Right atrium auricular region (tissue), 2 donors: Measurements from ENCODE around the gene USO1. TPM values are rescaled to one million over a fixed set of nuclear protein-coding genes. Genes with fewer than 3 reads are reported as not detected.

Experiments used
- DNase-seq: peaks from one replicate; pipeline ENCODE4 v3.0.0-alpha.2; 2019; ENCODE audit warnings: low spot score
- H3K27ac ChIP-seq, 2 donors: fragments of 200-600 bp; sonication (generic); 1 replicate in 1 of 2; 2 replicates in 1 of 2; pipeline ENCODE4 v1.5.1; 2016 to 2019
- H3K27me3 ChIP-seq, 2 donors: fragments of 200-600 bp; sonication (generic); one replicate each; pipeline versions ENCODE4 v1.5.1 to v1.6.0; 2017 to 2019
- H3K36me3 ChIP-seq: fragments of 200-600 bp; sonication (generic); one replicate; pipeline ENCODE4 v1.5.1; 2016
- H3K4me1 ChIP-seq, 2 donors: fragments of 200-600 bp; sonication (generic); one replicate each; pipeline versions ENCODE4 v1.5.1 to v1.6.0; 2017 to 2019
- H3K4me3 ChIP-seq, 2 donors: fragments of 200-600 bp; sonication (generic); 1 replicate in 1 of 2; 2 replicates in 1 of 2; pipeline ENCODE4 v1.5.1; 2017 to 2019; ENCODE audit warnings: mild to moderate bottlenecking in 1 of 2, moderate library complexity in 1 of 2
- H3K9me3 ChIP-seq, 2 donors: fragments of 200-600 bp; sonication (generic); one replicate each; pipeline ENCODE4 v1.5.1; 2019
- total RNA-seq, 2 donors: library from RNA; depleted of rRNA; stranded (reverse); fragments of >200 nt; gene quantifications; one replicate each; pipeline ENCODE4 v1.1.0, GENCODE V29; 2016
- TF ChIP-seq, protein P1 (sequence below), 2 donors: fragments of 200-600 bp; sonication (generic); IDR thresholded peaks; one replicate each; pipeline ENCODE4 v1.5.1; 2019; ENCODE audit warnings: antibody characterized with exemption in 2 of 2

The USO1 gene
- total RNA-seq, 2 donors from 2014 or later, result 76.4 to 87.2 TPM

DNA sequence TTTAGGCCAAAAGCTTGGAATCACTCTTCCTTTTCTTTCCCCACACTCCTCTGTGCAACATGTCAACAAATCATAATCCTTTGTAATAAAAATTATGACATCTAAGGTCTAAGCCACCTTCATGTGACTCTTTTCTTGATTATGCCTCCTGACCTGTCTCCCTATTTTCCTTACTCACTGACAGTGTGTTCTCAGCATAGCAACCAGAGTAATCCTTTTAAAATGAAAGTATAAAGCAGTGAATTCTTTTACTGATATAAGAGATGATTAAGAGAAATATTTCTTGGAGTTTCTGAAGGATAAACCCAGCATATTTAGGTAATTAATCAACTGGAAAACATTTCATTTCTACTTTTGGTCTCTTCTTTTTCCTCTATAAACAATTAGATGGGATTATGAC, 44.7 kb downstream of the USO1 start:
- H3K27ac ChIP-seq, result no peak overlapping the region
- H3K4me1 ChIP-seq, result no peaks in the 10 kb centered on the region
- no peak overlapping the region for H3K4me3 ChIP-seq
- TF ChIP-seq, protein P1, sequence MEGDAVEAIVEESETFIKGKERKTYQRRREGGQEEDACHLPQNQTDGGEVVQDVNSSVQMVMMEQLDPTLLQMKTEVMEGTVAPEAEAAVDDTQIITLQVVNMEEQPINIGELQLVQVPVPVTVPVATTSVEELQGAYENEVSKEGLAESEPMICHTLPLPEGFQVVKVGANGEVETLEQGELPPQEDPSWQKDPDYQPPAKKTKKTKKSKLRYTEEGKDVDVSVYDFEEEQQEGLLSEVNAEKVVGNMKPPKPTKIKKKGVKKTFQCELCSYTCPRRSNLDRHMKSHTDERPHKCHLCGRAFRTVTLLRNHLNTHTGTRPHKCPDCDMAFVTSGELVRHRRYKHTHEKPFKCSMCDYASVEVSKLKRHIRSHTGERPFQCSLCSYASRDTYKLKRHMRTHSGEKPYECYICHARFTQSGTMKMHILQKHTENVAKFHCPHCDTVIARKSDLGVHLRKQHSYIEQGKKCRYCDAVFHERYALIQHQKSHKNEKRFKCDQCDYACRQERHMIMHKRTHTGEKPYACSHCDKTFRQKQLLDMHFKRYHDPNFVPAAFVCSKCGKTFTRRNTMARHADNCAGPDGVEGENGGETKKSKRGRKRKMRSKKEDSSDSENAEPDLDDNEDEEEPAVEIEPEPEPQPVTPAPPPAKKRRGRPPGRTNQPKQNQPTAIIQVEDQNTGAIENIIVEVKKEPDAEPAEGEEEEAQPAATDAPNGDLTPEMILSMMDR (IDR thresholded peaks at IDR 0.05), result no peak
- H3K36me3 ChIP-seq, result peaks cover 31% of the 10 kb centered on the region
- no peaks in the 10 kb centered on the region for H3K27me3 ChIP-seq
- DNase-seq, result no peak
- no peaks in the 10 kb centered on the region for H3K9me3 ChIP-seq

DNA sequence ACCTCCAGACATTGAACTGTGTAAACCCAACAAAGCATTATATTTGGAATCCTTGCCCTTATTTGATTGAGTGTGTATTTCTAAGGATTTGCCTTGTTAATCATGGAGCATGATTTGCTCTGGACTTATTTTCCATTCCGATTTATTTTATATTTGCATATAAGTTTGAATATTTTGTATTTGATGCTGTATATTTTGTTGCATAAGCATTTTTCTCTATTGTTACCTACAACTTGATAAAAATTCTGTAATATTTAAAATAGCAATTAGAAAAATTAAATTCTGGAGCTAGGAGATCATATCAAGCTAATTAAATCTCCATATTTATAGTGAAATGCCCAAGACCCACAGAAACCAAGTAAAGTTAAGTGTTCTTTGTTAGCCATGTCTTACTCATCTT, 47.2 kb downstream of the USO1 start:
- no peak overlapping the region for H3K4me3 ChIP-seq
- TF ChIP-seq, protein P1 (IDR thresholded peaks at IDR 0.05), result no peak

DNA sequence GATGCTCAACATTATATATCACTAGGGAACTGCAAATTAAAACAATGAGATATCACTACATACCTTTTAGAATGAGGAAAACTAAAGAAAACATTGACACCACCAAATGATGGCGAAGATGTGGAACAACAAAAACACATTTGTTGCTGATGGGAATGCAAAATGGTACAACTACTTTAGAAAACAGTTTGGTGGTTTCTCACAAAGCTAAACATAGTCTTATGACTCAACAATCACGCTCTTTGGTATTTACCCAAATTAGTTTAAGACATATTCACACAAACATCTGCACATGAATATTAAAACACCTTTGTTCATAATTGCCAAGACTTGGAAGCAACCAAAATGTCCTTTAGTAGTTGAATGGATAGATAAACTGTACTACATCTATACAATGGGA, 53.2 kb downstream of the USO1 start:
- no peak for DNase-seq
- Histone ChIP-seq H3K27ac (no peak overlapping the region), H3K36me3 (peaks cover 90% of the 10 kb centered on the region)

More for the DNA sequence above, 47.2 kb downstream of the USO1 start:
- DNase-seq, result no peak
- no peaks in the 10 kb centered on the region for H3K9me3 ChIP-seq
- peaks cover 57% of the 10 kb centered on the region for H3K36me3 ChIP-seq
- no peak overlapping the region for H3K27ac ChIP-seq
- no peaks in the 10 kb centered on the region for H3K27me3 ChIP-seq
- H3K4me1 ChIP-seq, result no peaks in the 10 kb centered on the region

DNA sequence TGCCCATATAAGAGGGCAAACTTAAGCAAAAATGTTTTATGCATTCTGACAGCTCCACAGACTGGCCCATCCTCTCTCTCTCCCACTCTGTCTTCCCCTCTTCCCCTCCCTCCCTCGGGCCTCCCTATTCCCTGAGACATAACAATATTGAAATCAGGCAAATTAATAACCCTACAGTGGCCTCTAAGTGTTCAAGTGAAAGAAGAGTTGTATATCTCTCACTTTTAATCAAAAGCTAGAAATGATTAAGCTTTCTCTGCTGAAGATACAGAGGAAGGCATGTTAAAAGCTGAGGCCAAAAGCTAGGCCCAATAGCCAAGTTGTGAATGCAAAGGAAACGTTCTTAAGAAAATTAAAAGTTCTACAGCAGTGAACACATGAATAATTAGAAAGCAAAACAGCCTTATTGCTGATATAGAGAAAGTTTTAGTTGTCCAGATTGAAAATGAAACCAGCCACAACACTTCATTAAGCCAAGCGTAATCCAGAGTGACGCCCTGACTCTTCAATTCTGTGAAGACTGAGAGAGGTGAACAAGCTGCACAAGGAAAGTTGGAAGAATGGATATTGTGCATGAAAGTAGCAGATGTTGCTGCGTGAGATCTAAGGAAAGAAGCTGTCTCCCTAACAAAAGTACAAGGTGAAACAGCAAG, 54.9 kb downstream of the USO1 start:
- TF ChIP-seq, protein P1 (IDR thresholded peaks at IDR 0.05), result no peak
- Histone ChIP-seq H3K4me1 (no peaks in the 10 kb centered on the region), H3K9me3 (no peaks in the 10 kb centered on the region), H3K36me3 (peaks cover 92% of the 10 kb centered on the region), H3K27me3 (no peaks in the 10 kb centered on the region), H3K27ac (no peak overlapping the region), H3K4me3 (no peak overlapping the region)
- no peak for DNase-seq

More for the DNA sequence above, 53.2 kb downstream of the USO1 start:
- no peak overlapping the region for H3K4me3 ChIP-seq
- H3K27me3 ChIP-seq, result no peaks in the 10 kb centered on the region
- H3K4me1 ChIP-seq, result no peaks in the 10 kb centered on the region
- TF ChIP-seq, protein P1 (IDR thresholded peaks at IDR 0.05), result no peak
- H3K9me3 ChIP-seq, result no peaks in the 10 kb centered on the region

DNA sequence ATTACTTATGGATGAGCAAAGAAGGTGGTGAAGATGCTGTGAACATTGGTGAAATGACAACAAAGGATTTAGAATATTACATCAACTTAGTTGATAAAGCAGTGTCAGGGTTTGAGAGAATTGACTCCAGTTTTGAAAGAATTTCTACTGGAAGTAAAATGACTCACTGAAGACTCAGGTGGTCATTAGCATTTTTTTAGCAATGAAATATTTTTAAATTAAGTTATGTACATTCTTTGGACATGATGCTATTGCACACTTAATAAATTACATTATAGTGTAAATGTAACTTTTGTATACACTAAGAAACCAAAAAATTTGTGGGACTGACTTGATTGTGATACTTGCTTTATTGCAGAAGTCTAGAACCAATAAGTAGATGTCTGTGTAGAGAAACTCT, 56.9 kb downstream of the USO1 start:
- H3K4me1 ChIP-seq, result no peaks in the 10 kb centered on the region
- no peak overlapping the region for H3K4me3 ChIP-seq
- TF ChIP-seq, protein P1 (IDR thresholded peaks at IDR 0.05), result no peak
- H3K36me3 ChIP-seq, result peaks cover 79% of the 10 kb centered on the region
- H3K27me3 ChIP-seq, result no peaks in the 10 kb centered on the region
- DNase-seq, result no peak
- H3K9me3 ChIP-seq, result no peaks in the 10 kb centered on the region
- H3K27ac ChIP-seq, result no peak overlapping the region

DNA sequence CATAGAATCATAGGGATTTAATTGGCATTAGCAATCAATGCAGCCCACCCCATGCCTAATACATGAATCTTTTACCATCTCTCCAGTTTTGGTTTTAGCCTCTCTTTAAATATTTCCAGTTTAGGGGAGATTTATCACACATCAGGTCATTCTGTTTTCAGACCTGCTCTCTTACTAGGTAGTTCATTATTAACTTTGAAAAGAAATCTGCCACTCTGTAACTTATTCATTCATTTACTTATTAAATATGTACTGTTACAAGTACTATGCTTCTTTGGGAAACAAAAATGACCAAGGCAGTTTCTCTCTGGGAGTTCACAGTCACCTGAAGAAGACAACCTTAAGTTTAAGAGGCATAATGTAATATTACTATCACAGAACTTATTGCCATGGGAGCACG, 62.1 kb downstream of the USO1 start:
- TF ChIP-seq, protein P1 (IDR thresholded peaks at IDR 0.05), result no peak
- no peak for DNase-seq
- H3K36me3 ChIP-seq, result peaks cover 78% of the 10 kb centered on the region
- no peak overlapping the region for H3K27ac ChIP-seq
- H3K4me3 ChIP-seq, result no peak overlapping the region
- H3K9me3 ChIP-seq, result no peaks in the 10 kb centered on the region
- H3K27me3 ChIP-seq, result no peaks in the 10 kb centered on the region
- no peaks in the 10 kb centered on the region for H3K4me1 ChIP-seq
